HG02642 (cell line): ENCODE data around the gene MEF2A.
A peak's percentile ranks its signal among the peaks of the same experiment; 100 is the strongest.
"Not testable (repeated sequence)": the region's sequence is repeated elsewhere in the genome, so short reads cannot be mapped to it uniquely, and the experiment has no call there.

Source experiments
- ATAC-seq: cut with Tn5 transposase; IDR thresholded peaks from one replicate; pipeline ENCODE4 v1.9.1; 2021; ENCODE audit warnings: mild to moderate bottlenecking; ENCODE audit not compliant: unreplicated experiment, poor library complexity

The MEF2A gene

GRCh38 chr15:99721104-99721778, 155.5 kb downstream of the MEF2A start:
- no peak for ATAC-seq

GRCh38 chr15:99721896-99722295, 156.1 kb downstream of the MEF2A start:
- ATAC-seq, result no peak

GRCh38 chr15:99722406-99722805, 156.6 kb downstream of the MEF2A start:
- no peak for ATAC-seq

GRCh38 chr15:99726333-99726732, 160.5 kb downstream of the MEF2A start:
- ATAC-seq, result no peak

- no peak for ATAC-seq
These were observed 161.5 kb downstream of the MEF2A start for GRCh38 chr15:99727330-99727729.

- ATAC-seq, result no peak
These were observed 161.9 kb downstream of the MEF2A start for GRCh38 chr15:99727733-99728132.

GRCh38 chr15:99728916-99729315, 163.1 kb downstream of the MEF2A start:
- no peak for ATAC-seq

GRCh38 chr15:99729327-99729726, 163.5 kb downstream of the MEF2A start:
- no peak for ATAC-seq

- ATAC-seq, result no peak
These were observed 164.1 kb downstream of the MEF2A start for GRCh38 chr15:99729920-99730319.

- ATAC-seq, result no peak
These were observed 165.7 kb downstream of the MEF2A start for GRCh38 chr15:99731336-99732123.

- no peak for ATAC-seq
These were observed 166.5 kb downstream of the MEF2A start for GRCh38 chr15:99732124-99732750.

GRCh38 chr15:99732751-99733267, 167.0 kb downstream of the MEF2A start:
- peak; percentile 25 for ATAC-seq

GRCh38 chr15:99733268-99734039, 167.7 kb downstream of the MEF2A start, which contains the start of gene LYSMD4:
Gene LYSMD4, minus strand, starts transcription at chr15:99733437. Its CDS starts 1,438 bp downstream, at chr15:99731999.
- peak; percentile 99 for ATAC-seq

GRCh38 chr15:99734040-99734291, 168.2 kb downstream of the MEF2A start:
- not testable (repeated sequence) for ATAC-seq

GRCh38 chr15:99734575-99734974, 168.8 kb downstream of the MEF2A start:
- no peak for ATAC-seq

GRCh38 chr15:99735868-99736267, 170.1 kb downstream of the MEF2A start:
- ATAC-seq, result no peak

GRCh38 chr15:99736702-99737101, 170.9 kb downstream of the MEF2A start:
- no peak for ATAC-seq

GRCh38 chr15:99738021-99738847, 172.4 kb downstream of the MEF2A start:
- no peak for ATAC-seq

- no peak for ATAC-seq
These were observed 176.1 kb downstream of the MEF2A start for GRCh38 chr15:99741835-99742234.

- no peak for ATAC-seq
These were observed 178.4 kb downstream of the MEF2A start for GRCh38 chr15:99744142-99744541.
